Skin epidermis (tissue), 12 donors: ENCODE data around the gene METTL14.

Experiments used
- H3K27ac ChIP-seq, 21 experiments: fragments of 200-600 bp; sonication (generic) in 11 of 21; one replicate each; pipeline ENCODE4 v1.5.0; 2020; ENCODE audit warnings: mild to moderate bottlenecking in 3 of 21, inconsistent platforms in 2 of 21, moderate library complexity in 2 of 21
- H3K4me3 ChIP-seq, 7 experiments: fragments of 200-600 bp; sonication (generic) in 2 of 7; one replicate each; pipeline ENCODE4 v1.5.0; 2020; ENCODE audit warnings: inconsistent platforms in 2 of 7, mild to moderate bottlenecking in 2 of 7, moderate library complexity in 1 of 7

Gene METTL14

DNA sequence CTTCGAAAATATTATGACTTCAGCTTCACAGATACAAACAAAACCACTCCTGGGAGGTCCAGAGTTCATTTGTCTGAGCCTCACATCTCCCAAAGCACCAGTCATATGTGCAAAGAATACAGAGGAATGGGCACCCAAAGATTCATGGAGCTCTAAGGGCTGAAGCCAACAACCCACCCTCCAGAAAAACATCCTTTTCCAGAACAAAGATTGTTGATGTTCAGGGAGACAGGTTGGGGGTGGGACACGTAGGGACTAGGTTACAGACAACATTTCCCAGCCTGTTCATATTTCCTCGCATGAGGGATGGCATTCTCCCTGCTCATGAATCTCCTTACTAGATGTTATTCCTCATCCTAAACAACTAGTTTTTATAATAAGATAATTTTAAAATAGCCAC, 71.2 kb downstream of the METTL14 start:
- Histone ChIP-seq H3K27ac (peak overlapping the region in 4 of 21 experiments; percentile 5 to 21 (median 18)), H3K4me3 (no peak overlapping the region)

DNA sequence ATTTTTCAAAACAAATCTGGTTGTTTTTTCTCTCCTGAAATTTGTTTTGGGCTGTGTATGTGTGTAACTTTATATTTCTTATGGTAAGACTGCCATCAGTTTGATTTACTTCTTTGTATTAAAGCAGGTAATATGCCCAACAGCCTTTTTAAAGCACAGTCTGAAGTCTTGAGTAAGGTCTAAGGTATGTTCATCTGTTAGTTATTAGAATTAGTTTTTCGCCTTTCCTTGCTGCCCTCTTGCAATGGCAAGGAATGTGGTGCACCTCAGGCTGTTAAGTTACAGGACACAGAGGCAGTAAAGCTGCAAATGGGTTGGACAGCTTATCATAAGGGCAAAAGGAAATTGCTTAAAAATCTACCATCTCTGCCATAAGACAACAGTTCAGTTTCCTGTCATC, 71.8 kb downstream of the METTL14 start:
- H3K27ac ChIP-seq, result peak overlapping the region in 1 of 21 experiments; percentile 20
- no peak overlapping the region for H3K4me3 ChIP-seq

DNA sequence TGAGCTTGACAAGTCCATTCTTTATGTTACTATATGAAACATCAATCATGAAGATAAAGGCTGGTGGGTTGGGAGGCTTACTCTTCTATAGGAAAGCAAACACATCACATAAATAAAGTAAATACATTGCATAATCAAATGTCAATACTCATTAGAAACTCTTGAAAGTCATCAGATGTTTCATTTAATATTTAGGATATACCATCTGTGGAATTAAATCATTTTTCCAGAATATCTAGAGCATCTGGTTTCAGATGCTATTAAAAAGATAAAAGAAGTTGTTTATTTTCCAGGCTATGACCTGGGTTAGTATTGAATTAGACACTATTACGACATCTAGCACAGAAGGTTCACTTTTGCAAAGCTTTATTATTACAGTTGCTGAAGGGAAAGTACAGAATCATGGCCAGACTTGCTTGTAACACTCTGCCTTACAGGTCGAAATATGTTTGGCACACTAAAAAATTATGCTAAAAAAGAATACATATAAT, 72.6 kb downstream of the METTL14 start:
- H3K27ac ChIP-seq, result peak overlapping the region in 3 of 21 experiments; percentile 13 to 20 (median 16)

DNA sequence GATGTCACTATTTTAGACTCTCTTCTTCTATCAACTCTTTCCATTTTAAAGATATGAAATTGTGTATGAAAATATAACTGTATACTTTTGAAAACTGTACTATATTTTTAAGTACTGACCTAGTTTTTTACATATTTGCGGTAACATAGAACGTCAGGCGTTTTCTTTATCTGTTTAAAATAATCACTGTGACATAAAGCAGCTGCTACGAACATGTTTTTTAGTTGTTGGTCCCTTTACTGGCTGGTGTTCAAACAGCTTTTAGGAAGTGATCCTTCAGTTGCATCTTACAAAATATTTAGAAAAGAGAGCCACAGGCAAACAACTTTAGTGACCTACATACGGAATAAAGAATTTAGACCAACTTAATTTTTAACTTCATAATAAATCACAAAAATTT, 73.1 kb downstream of the METTL14 start:
- Histone ChIP-seq H3K4me3 (no peak overlapping the region), H3K27ac (peak overlapping the region in 3 of 21 experiments; percentile 13 to 22 (median 16))

More for the DNA sequence above, 72.6 kb downstream of the METTL14 start:
- H3K4me3 ChIP-seq, result no peak overlapping the region

DNA sequence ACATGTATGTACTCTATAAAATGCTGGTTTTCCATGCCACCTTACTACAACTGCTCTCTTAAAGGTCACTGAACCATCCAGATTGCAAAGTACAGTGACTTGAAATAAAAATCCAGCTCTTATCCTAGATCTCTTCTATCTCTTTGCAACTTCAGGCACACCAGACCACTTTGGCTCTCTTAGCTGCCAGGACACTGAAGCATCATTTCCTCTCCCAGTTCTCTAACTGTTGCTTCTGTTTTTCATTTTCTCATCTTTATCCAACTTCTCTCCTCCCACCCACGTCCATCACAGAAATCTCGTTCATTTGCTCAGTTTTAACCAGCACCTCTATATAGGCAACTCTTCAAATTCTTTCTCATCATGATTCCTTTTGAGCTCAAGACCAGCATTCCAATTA, 74.3 kb downstream of the METTL14 start:
- peak overlapping the region in 5 of 21 experiments; percentile 4 to 37 (median 16) for H3K27ac ChIP-seq
- no peak overlapping the region for H3K4me3 ChIP-seq

DNA sequence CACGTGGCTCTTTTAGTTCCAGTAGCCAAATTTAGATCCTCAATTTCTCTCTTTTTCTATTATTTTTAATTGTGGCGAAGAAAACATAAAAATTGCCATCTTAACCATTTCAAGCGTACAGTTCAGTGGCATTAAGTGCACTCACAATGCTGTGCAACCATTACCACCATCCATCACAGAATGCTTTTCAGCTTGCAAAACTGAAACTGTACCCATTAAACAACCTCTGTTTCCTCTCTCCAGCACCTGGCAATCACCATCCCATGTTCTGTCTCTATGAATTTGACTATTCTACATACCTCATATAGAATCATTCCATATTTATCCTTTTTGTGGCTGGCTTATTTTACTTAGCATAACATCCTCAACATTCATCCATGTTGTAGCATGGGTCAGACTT, 74.9 kb downstream of the METTL14 start:
- Histone ChIP-seq H3K27ac (peak overlapping the region in 2 of 21 experiments; percentile 5 to 16), H3K4me3 (no peak overlapping the region)

DNA sequence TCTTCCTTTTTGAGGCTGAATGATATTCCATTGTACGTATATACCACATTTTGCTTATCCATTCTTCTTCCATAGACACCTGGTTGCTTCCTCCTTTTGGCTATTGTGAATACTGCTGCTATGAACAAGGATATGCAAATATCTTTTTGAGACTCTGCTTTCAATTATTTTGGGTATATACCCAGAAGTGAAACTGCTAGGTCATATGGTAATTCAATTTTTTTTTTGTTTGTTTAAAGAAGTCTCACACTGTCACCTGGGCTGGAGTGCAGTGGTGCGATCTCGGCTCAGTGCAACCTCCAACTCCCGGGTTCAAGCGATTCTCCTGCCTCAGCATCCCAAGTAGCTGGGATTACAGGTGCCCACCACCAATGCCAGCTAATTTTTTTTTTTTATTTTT, 75.3 kb downstream of the METTL14 start:
- peak overlapping the region in 2 of 21 experiments; percentile 7 to 18 for H3K27ac ChIP-seq
- H3K4me3 ChIP-seq, result no peak overlapping the region

DNA sequence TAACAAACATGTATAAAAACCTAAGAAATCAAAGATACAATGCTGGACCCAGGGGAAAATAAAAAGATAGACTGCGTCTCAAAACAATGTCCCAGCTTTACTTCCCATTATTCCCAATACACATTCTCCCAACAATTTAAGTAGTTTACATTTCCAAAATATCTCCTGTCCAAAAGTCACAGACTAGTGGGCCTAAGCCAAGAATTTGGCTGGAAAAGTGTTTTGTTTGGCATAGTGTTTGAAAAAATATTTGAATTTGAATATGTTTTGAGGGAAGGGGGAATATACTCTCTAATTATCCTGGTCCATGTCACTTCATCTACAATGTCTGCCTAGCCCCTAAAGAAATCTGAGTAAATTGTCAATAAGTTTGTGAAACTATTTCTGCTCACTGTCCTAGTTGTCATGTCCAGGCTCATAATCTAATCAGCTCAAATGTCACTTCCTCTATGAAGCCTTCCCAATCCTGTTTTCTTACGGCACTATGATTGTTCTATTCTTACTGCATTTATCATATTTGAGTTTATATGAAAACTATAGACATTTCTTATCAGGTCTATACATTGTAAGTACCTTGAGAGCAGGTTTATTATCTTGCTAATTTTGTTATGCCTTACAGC, 76.3 kb downstream of the METTL14 start:
- Histone ChIP-seq H3K4me3 (no peak overlapping the region), H3K27ac (peak overlapping the region in 1 of 21 experiments; percentile 50)

DNA sequence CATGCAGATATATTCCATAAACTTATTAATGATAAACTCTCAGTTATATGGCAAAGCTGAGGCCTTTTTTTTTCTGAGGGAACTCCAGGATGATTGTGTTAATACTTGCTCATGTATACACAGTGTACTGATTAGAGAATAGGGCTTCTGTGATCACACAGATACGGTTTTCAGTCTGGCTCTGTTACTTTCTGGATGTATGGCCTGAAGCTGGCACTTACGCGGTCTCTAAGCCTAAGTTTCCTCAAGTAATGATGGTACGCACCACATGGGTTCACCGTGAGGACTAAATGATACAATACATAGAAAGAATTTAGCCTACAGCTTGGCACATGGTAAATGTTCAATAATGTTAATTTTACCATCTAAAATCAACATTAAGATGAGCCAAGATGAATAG, 77.0 kb downstream of the METTL14 start:
- H3K4me3 ChIP-seq, result no peak overlapping the region
- peak overlapping the region in 4 of 21 experiments; percentile 27 to 56 (median 39) for H3K27ac ChIP-seq

DNA sequence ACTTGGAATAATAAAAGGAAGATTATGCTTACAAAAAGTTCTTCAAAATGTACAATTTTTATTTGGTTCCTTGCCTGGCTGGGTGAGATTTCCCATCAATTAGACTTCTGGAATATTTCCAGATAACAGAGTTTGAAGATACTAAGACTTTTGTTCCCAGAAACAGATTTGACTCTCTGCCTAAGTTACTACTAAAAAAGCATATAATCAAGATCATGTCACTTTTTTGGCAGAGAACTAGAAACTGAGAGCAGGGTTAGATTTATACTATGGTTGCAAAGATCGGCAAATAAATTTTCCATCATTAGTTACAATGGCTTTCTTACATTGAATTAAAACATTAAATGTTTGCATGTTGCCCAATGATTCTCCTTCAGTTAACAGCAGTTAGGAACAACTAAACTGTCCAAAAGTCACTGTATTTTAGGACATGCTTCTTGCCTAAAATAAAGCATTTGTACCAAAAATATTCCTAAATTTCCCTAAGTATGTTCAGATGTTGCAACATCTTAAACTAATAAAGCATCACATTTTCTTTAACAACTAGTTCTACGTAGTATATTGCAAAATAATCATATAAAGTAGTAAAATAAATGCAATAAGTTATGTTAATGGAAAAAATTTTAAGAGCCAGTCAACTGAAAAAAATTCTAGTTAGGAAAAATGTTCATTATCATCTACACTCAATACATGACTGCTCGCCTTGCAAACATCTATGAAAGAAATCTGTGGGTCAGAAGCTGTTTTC, 77.7 kb downstream of the METTL14 start:
- Histone ChIP-seq H3K27ac (peak overlapping the region in 7 of 21 experiments; percentile 8 to 64 (median 50)), H3K4me3 (no peak overlapping the region)
